GM12892 (cell line): Measurements from ENCODE around the gene GABRB3.

Experiments
- DNase-seq: peaks from one replicate; pipeline ENCODE4 v3.0.0; 2011; ENCODE audit not compliant: insufficient read length
- FAIRE-seq: peaks from 2 replicates; lab custom pipeline; 2011; peaks lifted over from hg19 to GRCh38; lab: Jason Lieb, UNC
- POLR2A ChIP-seq: IDR thresholded peaks from 2 replicates; pipeline ENCODE4 v1.6.1; 2011; ENCODE audit warnings: low read depth, low read length, control low read depth
- POLR2AphosphoS5 ChIP-seq: IDR thresholded peaks from 2 replicates; pipeline ENCODE4 v1.6.1; 2011; ENCODE audit warnings: low read depth, low read length, control low read depth
- TAF1 ChIP-seq: IDR thresholded peaks from 2 replicates; pipeline ENCODE4 v1.6.1; 2011; ENCODE audit warnings: low read depth, mild to moderate bottlenecking, control low read depth, low read length, borderline replicate concordance

The GABRB3 gene

DNA sequence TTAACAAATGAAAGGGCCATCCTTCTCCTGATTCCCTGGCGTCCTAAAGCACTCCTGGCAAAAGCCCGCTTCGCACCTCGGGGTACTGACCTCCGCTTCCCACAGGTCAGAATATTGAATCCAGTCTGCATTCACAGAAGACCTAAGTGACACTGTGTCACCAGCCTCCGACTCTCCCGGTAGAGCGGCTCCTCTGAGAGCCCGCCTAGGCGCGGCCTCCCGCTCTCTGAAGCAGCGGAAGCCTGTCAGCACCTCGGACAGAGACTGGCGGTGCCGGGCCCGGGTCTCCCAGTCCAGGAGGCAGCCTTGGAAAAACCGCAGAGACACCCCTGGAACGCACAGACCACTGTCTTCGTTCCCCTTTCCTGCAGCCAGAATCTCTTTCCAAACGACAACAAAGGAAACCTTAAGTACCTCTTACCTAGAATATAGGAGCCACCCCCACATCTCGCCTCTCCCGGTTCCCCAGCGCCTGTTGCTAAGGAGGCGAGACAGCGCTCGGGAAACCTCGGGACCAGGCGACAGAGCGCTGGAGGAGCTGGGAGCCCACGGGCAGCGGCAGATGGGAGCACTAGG, 1.2 kb downstream of the GABRB3 start:
- no peak for FAIRE-seq
- TF ChIP-seq POLR2A (no peak), TAF1 (no peak), POLR2AphosphoS5 (no peak)

DNA sequence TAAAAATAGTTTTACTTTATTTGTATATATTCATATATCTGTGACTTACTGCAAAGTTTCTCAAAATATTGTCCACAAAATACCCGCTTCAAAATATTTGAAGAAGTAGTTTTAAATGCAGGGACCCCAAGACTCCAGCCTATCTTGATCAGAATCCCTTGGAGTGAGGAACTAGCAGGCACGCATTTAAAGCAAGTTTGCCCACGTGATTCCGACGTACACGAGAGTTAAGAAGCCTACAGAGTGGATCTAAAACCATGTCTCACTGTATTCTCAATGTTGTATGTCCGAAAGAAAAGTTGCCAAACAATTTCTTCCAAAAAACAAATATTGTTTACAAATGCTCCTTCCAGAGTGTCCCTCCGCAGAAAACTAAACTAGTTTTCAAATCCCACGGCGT, 1.7 kb downstream of the GABRB3 start:
- DNase-seq (no peak), FAIRE-seq (no peak)
- TF ChIP-seq POLR2A (no peak), POLR2AphosphoS5 (no peak), TAF1 (no peak)

More for the DNA sequence above, 1.2 kb downstream of the GABRB3 start:
- DNase-seq, result no peak

DNA sequence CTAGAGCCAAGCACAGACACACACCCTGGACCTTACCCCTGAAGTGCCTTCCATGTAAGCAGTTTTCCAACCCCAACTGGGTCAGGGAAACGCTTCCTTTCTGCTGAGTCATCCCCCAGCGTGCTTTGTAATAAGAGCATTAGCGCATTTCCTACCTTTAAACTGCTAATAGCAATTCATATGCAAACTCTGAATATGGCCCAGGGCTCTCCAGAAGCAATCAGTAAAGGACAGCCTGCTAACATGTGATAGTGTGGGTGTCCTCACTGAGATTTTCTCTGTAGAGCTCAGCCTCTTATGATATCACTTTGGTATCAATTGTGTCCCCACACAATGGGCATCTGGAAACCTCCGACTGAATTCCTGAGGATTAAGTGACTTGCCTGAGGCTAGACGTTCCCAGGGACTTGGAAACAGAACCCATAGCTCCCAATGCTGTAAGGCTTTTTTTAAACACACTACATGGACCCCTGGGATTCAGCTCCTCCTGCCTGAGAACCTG, 5.6 kb downstream of the GABRB3 start:
- DNase-seq (no peak), FAIRE-seq (no peak)
- no peak for TF ChIP-seq TAF1
- TF ChIP-seq POLR2A, result no peak
- no peak for TF ChIP-seq POLR2AphosphoS5

DNA sequence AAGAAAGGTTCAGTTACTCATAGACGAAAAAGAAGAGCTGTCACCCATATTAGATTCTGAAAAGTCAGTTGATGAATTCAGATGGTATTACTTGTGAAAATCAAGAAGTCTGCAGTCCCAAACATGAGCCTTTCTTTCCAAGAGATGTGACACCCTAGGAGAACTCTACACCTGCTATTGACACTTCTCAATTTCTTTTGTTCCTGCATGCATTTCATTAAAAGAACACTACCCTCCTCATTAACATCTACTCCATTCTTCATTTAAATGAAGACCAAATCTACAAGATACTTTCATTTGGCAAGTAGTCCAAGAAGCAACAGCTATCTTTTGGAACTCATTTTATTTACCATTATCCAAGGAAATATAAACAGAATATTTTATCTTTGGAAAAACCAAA, 6.6 kb downstream of the GABRB3 start:
- FAIRE-seq (no peak), DNase-seq (no peak)
- TF ChIP-seq POLR2AphosphoS5 (no peak), POLR2A (no peak), TAF1 (no peak)

DNA sequence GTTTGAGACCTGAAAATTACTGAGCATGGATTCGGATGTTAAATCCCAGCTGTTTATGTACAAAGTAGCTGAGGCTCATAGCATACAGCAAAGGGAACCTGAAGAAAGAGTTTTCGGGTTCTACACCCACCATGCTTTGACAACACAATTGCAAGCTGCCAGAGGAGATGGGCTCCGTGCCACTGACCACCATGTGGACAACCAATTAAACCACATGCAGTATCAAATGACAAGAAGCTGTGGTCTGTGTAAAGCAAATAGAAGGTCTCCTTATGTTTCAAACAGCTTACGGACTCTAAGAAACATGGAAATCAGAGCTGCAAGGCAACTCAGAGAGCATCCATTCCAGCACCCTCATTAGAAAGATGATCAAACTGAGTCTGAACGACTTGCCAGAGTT, 12.9 kb downstream of the GABRB3 start:
- TF ChIP-seq POLR2AphosphoS5 (no peak), POLR2A (no peak), TAF1 (no peak)
- DNase-seq (no peak), FAIRE-seq (no peak)

DNA sequence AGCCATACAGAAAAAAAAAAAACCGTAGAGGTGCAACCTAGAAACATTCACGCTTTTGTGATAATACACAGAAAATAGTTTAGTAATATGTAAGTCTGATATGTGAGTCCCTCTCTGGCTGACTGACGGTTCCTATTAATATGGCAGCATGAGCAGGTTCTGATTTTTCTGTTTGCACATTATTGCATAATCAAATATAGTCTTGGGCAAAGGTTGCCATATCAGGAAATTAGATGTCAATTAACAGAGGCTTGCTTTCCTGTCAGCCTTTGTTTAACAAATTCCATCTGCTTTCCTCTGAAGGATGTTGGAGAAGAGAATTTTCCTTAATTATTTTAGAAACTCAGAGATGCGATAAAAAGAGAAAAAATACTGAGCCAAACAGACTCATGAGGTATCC, 14.8 kb downstream of the GABRB3 start:
- DNase-seq (no peak), FAIRE-seq (no peak)
- no peak for TF ChIP-seq POLR2AphosphoS5
- no peak for TF ChIP-seq POLR2A
- no peak for TF ChIP-seq TAF1

DNA sequence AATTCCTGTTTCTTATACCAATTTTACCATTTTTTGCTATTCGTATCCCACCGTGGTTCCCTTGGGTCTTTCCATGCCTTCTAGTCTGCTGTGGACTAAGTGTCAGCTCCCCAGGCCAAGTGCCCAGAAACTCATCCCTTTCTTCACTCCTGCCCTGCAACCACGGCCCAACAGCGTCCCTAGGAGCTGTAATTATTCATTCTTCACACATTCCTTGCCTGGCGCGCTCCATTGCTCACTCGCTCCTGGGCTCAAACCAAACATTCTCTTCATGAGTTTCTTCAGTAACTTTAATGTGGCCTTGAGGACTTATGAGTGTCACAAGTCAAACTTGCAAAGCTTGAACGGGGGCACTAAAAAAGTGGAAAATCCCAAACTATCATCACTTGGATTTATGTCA, 15.7 kb downstream of the GABRB3 start:
- DNase-seq (no peak), FAIRE-seq (no peak)
- TF ChIP-seq POLR2AphosphoS5 (no peak), POLR2A (no peak), TAF1 (no peak)

DNA sequence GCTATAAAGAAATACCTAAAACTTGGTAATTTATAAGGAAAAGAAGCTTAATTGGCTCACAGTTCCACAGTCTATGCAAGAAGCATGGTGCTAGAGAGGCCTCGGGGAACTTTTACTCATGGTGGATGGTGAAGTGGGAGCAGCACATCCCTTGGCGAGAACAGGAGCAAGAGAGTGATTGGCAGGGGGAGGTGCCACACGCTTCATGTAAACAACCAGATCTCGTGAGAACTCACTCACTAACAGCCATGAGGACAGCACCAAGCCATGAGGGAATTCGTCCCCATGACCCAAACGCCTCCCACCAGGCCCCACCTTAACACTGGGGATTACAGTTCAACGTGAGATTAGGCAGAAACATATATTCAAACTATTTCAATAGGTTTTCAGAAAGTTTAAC, 28.0 kb downstream of the GABRB3 start:
- no peak for TF ChIP-seq TAF1
- no peak for TF ChIP-seq POLR2A
- TF ChIP-seq POLR2AphosphoS5, result no peak
- DNase-seq, result no peak
- no peak for FAIRE-seq

DNA sequence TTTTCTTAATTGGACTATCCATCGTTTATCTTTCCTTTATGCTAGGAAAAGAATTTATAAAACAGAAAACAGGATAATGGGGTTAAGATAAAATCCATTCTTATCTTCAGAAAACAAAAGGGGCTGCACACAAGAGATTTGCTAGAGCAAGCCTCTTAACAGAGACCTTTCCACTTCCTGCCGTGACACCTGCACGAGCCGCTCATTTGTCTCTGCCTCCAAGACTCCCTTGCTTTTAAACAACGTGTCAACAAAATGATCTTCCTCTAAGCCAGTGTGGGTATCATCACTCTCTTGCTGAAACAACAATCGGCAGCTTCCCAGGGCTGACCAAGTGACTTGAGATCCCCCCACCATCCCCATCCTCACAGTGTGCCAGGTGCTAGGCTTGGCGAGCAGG, 33.1 kb downstream of the GABRB3 start:
- FAIRE-seq (no peak), DNase-seq (no peak)
- TF ChIP-seq POLR2A (no peak), TAF1 (no peak), POLR2AphosphoS5 (no peak)

DNA sequence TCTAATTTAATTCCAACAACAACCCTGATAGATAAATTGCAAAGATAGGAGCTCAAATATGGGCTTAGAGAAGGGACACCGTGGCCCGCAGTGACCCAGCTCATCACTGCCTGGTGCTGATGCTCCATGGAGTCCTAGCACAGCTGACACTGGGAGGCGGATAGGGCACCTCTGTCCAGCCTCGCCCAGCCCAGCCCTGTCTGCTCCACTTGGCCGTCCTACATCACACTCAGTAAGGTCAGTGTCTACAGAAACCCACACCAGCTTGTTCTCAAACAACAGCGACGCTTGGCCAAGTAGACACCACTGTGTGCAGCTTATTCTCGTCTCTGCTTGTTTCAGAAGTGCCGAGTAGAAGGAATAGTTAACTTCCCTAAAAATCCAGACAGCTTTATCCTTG, 33.9 kb downstream of the GABRB3 start:
- TF ChIP-seq POLR2AphosphoS5 (no peak), POLR2A (no peak), TAF1 (no peak)
- DNase-seq (no peak), FAIRE-seq (no peak)

DNA sequence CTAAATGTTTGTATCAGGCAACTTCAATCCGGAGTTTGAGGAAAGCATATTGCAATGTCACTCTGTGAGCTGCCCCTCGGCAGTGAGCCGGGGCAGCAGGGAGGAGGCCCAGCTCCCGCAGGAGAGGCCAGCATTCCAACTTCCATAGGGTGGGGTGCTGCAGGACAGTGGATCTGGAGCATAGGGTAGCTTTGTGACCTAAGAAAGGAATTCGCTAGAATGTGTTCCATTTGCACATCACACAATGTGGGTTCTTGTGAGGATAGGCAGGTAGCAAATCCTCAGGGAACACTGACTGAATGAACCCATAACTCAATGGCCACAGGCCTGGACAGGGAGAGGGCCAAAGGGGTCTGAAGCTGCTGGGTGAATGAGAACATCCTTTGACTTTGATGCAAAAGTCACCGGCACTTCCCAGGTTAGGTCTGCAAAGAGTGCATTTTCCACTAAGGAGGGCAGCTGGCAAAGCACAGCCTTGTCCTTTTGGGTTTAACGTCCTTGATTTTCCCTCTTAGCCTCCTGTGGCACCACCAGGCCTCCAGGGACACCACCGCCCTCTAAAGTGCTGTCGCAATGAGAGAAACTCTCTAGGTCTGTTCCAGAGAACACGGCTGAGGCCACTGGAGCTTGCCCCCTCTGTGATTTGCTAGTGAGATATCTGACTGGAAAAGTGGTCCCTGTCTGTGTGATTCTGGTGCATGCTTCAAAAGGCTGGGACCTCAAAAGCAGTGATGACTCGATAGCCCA, 36.2 kb downstream of the GABRB3 start:
- no peak for DNase-seq
- no peak for FAIRE-seq
- TF ChIP-seq TAF1 (no peak), POLR2A (no peak)

DNA sequence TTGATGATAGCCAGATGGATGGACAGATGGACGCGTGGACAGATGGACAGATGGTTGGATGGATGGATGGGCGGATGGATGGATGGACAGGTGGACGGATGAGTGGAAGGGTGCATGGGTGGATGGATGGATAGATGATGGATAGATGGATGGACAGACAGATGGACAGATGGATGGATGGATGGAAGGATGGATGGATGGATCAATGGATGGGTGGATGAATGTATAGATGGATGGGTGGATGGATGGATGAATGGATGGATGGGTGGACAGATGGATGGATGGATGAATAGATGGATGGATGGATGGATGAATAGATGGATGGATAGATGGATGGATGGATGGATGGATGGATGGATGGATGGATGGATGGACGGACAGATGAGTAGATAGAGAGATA, 40.9 kb downstream of the GABRB3 start:
- TF ChIP-seq TAF1, result no peak
- TF ChIP-seq POLR2AphosphoS5, result no peak
- no peak for TF ChIP-seq POLR2A
- FAIRE-seq, result no peak
- DNase-seq, result no peak
